Right atrium auricular region (tissue), 2 donors: Measurements from ENCODE around the gene SERPINB13. TPM values are rescaled to one million over a fixed set of nuclear protein-coding genes. Genes with fewer than 3 reads are reported as not detected.

ENCODE experiments used
- DNase-seq: peaks from one replicate; pipeline ENCODE4 v3.0.0-alpha.2; 2019; ENCODE audit warnings: low spot score
- H3K27ac ChIP-seq, 2 donors: fragments of 200-600 bp; sonication (generic); 1 replicate in 1 of 2; 2 replicates in 1 of 2; pipeline ENCODE4 v1.5.1; 2016 to 2019
- H3K27me3 ChIP-seq, 2 donors: fragments of 200-600 bp; sonication (generic); one replicate each; pipeline versions ENCODE4 v1.5.1 to v1.6.0; 2017 to 2019
- H3K36me3 ChIP-seq: fragments of 200-600 bp; sonication (generic); one replicate; pipeline ENCODE4 v1.5.1; 2016
- H3K4me1 ChIP-seq, 2 donors: fragments of 200-600 bp; sonication (generic); one replicate each; pipeline versions ENCODE4 v1.5.1 to v1.6.0; 2017 to 2019
- H3K4me3 ChIP-seq, 2 donors: fragments of 200-600 bp; sonication (generic); 1 replicate in 1 of 2; 2 replicates in 1 of 2; pipeline ENCODE4 v1.5.1; 2017 to 2019; ENCODE audit warnings: mild to moderate bottlenecking in 1 of 2, moderate library complexity in 1 of 2
- H3K9me3 ChIP-seq, 2 donors: fragments of 200-600 bp; sonication (generic); one replicate each; pipeline ENCODE4 v1.5.1; 2019
- total RNA-seq, 2 donors: library from RNA; depleted of rRNA; stranded (reverse); fragments of >200 nt; gene quantifications; one replicate each; pipeline ENCODE4 v1.1.0, GENCODE V29; 2016
- TF ChIP-seq, protein P1 (sequence below), 2 donors: fragments of 200-600 bp; sonication (generic); IDR thresholded peaks; one replicate each; pipeline ENCODE4 v1.5.1; 2019; ENCODE audit warnings: antibody characterized with exemption in 2 of 2

Gene SERPINB13
- total RNA-seq, 2 donors from 2014 or later = not detected

- H3K4me1 ChIP-seq = no peaks in the 10 kb centered on the region
- DNase-seq = no peak
- H3K4me3 ChIP-seq = no peak overlapping the region
- no peaks in the 10 kb centered on the region for H3K36me3 ChIP-seq
- H3K9me3 ChIP-seq = no peaks in the 10 kb centered on the region
- no peaks in the 10 kb centered on the region for H3K27me3 ChIP-seq
- H3K27ac ChIP-seq = no peak overlapping the region
- TF ChIP-seq, protein P1, sequence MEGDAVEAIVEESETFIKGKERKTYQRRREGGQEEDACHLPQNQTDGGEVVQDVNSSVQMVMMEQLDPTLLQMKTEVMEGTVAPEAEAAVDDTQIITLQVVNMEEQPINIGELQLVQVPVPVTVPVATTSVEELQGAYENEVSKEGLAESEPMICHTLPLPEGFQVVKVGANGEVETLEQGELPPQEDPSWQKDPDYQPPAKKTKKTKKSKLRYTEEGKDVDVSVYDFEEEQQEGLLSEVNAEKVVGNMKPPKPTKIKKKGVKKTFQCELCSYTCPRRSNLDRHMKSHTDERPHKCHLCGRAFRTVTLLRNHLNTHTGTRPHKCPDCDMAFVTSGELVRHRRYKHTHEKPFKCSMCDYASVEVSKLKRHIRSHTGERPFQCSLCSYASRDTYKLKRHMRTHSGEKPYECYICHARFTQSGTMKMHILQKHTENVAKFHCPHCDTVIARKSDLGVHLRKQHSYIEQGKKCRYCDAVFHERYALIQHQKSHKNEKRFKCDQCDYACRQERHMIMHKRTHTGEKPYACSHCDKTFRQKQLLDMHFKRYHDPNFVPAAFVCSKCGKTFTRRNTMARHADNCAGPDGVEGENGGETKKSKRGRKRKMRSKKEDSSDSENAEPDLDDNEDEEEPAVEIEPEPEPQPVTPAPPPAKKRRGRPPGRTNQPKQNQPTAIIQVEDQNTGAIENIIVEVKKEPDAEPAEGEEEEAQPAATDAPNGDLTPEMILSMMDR (IDR thresholded peaks at IDR 0.05) = no peak
Measured at GRCh38 chr18:63575681-63576080, 11.5 kb upstream of the SERPINB13 start.

DNA sequence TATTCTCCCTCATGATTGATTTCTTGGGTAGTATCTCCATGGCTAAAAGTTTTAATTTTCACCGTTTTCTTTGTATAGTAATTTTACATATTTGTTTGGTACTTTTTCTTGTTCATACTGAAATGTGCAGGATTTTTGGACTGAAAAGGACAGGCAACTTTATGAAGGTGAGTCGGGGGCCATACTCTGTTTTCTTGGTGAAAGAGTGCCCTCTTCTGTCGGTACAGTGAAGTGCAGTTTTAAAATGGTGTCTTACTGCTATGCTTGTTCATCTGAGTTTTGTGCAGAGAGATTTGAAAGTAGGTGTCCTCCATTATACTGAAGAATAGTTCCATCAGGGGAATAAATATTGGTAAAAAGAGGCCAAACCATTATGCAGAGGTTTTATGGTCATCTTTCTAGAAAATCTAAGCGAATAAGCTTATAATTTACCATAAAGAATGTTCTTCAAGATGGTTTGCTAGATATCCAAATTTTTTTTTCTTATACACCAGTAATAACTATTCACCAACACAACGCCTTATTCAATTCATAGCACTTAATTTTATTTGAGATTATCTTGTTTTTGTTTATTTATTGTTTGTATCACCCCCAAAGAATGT, 8.7 kb upstream of the SERPINB13 start:
- Histone ChIP-seq H3K9me3 (no peaks in the 10 kb centered on the region), H3K4me3 (no peak overlapping the region), H3K27ac (no peak overlapping the region), H3K36me3 (no peaks in the 10 kb centered on the region), H3K27me3 (no peaks in the 10 kb centered on the region), H3K4me1 (no peaks in the 10 kb centered on the region)
- DNase-seq = no peak
- TF ChIP-seq, protein P1 (IDR thresholded peaks at IDR 0.05) = peak; percentile 41 to 73

- no peak overlapping the region for H3K4me3 ChIP-seq
- no peaks in the 10 kb centered on the region for H3K36me3 ChIP-seq
- TF ChIP-seq, protein P1 (IDR thresholded peaks at IDR 0.05) = no peak
- no peaks in the 10 kb centered on the region for H3K9me3 ChIP-seq
- no peak for DNase-seq
- no peak overlapping the region for H3K27ac ChIP-seq
- no peaks in the 10 kb centered on the region for H3K27me3 ChIP-seq
- no peaks in the 10 kb centered on the region for H3K4me1 ChIP-seq
Measured at GRCh38 chr18:63579616-63580015, 7.5 kb upstream of the SERPINB13 start.

DNA sequence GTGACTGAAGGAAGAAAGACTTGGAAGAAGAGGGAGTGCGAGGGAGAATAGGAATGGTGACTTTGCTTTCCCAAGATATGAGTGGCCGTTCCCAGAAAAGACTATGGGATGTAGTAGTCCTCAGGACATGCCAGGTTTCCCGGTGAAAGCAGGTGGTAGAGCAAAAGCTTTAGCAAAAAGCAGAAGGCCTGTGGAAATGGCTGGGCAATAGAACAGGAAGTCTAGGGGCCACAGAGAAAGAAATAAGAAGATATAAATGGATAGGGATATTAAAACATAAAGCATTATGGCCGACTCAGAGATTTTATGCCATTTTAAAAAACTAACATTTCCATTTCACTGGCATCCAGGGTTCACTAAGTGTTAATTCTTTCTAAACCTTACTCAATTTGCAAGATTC, 1.2 kb upstream of the SERPINB13 start:
- Histone ChIP-seq H3K4me3 (no peak overlapping the region), H3K4me1 (no peaks in the 10 kb centered on the region), H3K27ac (no peak overlapping the region), H3K27me3 (no peaks in the 10 kb centered on the region), H3K9me3 (no peaks in the 10 kb centered on the region), H3K36me3 (no peaks in the 10 kb centered on the region)
- TF ChIP-seq, protein P1 (IDR thresholded peaks at IDR 0.05) = no peak
- no peak for DNase-seq

DNA sequence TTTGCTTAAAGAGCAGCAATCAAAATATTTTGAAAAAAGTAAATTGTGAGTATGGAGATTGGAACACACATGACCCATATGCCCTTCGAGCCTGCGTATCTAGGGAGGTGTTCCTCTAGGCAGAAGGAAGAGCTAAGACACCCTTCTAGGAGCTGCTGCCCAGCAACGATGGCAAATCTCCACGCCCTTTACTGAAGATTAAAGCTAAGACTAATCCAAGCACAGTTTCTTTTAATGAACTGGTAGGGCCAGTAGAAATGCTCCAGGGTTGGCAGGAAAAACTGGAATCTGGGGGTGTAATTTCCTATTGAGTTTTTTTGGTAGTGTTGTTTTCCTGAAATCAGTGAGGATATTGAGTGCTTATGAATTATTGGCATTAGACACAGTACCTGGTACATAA, 712 bp upstream of the SERPINB13 start:
- no peak overlapping the region for H3K4me3 ChIP-seq
- no peaks in the 10 kb centered on the region for H3K9me3 ChIP-seq
- H3K27me3 ChIP-seq = no peaks in the 10 kb centered on the region
- no peak for DNase-seq
- H3K27ac ChIP-seq = no peak overlapping the region
- TF ChIP-seq, protein P1 (IDR thresholded peaks at IDR 0.05) = no peak
- H3K4me1 ChIP-seq = no peaks in the 10 kb centered on the region
- H3K36me3 ChIP-seq = no peaks in the 10 kb centered on the region

DNA sequence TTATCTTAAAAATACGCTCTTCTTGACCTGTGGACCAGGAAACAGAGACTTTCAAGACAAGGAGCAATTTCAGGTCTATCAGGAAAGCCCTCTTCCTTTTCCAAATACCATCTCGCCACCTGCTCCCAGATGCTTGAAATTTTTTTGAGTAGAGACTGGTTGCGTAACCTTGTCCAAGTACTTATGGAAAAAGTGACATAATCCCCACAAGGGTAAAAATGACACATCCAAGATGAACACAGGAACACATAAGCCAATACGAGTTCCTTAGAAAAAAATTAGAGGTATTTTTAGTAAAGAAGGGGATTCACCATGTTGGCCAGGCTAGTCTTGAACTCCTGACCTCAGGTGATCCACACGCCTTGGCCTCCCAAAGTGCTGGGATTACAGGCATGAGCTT, 1.8 kb downstream of the SERPINB13 start:
- Histone ChIP-seq H3K9me3 (no peaks in the 10 kb centered on the region), H3K27ac (no peak overlapping the region), H3K4me1 (no peaks in the 10 kb centered on the region), H3K4me3 (no peak overlapping the region), H3K27me3 (no peaks in the 10 kb centered on the region), H3K36me3 (no peaks in the 10 kb centered on the region)
- TF ChIP-seq, protein P1 (IDR thresholded peaks at IDR 0.05) = no peak
- no peak for DNase-seq
